Measurements from ENCODE around the gene CTDSP1.

Gene CTDSP1

GRCh38 chr2:218405746-218406208 is 6.1 kb downstream of the CTDSP1 start:
- peak; percentile 52 for DNase-seq (ENCODE audit: extremely low read depth, insufficient read length)
- Histone ChIP-seq H3K27me3 (replicated peaks; ENCODE audit: control insufficient read depth, insufficient read depth, low read length) (no peaks in the 10 kb centered on the region), H3K4me3 (replicated peaks; ENCODE audit: low read depth, low read length) (peak overlapping the region; percentile 61), H3K36me3 (ENCODE audit: control insufficient read depth, insufficient read depth, low read length) (peaks cover 11% of the 10 kb centered on the region)
- TF ChIP-seq CTCF (IDR thresholded peaks at IDR 0.05; ENCODE audit: insufficient read depth, low read length, poor library complexity, severe bottlenecking): no peak

- Histone ChIP-seq H3K27me3 (replicated peaks; ENCODE audit: control insufficient read depth, insufficient read depth, low read length) (no peaks in the 10 kb centered on the region), H3K4me3 (replicated peaks; ENCODE audit: low read depth, low read length) (peak overlapping the region; percentile 61), H3K36me3 (ENCODE audit: control insufficient read depth, insufficient read depth, low read length) (peaks cover 11% of the 10 kb centered on the region)
- TF ChIP-seq CTCF (IDR thresholded peaks at IDR 0.05; ENCODE audit: insufficient read depth, low read length, poor library complexity, severe bottlenecking): peak; percentile 86
- peak; percentile 95 for DNase-seq (ENCODE audit: extremely low read depth, insufficient read length)
Measured at GRCh38 chr2:218406209-218406948, 6.7 kb downstream of the CTDSP1 start.

- no peak for DNase-seq (ENCODE audit: extremely low read depth, insufficient read length)
- Histone ChIP-seq H3K36me3 (ENCODE audit: control insufficient read depth, insufficient read depth, low read length) (peaks cover 10% of the 10 kb centered on the region), H3K27me3 (replicated peaks; ENCODE audit: control insufficient read depth, insufficient read depth, low read length) (no peaks in the 10 kb centered on the region), H3K4me3 (replicated peaks; ENCODE audit: low read depth, low read length) (peak overlapping the region; percentile 47)
- no peak for TF ChIP-seq CTCF (IDR thresholded peaks at IDR 0.05; ENCODE audit: insufficient read depth, low read length, poor library complexity, severe bottlenecking)
Measured at GRCh38 chr2:218406949-218407618, 7.4 kb downstream of the CTDSP1 start.

- H3K27me3 ChIP-seq (replicated peaks; ENCODE audit: control insufficient read depth, insufficient read depth, low read length): no peaks in the 10 kb centered on the region
- DNase-seq (ENCODE audit: extremely low read depth, insufficient read length): no peak
- no peak overlapping the region for H3K4me3 ChIP-seq (replicated peaks; ENCODE audit: low read depth, low read length)
- TF ChIP-seq CTCF (IDR thresholded peaks at IDR 0.05; ENCODE audit: insufficient read depth, low read length, poor library complexity, severe bottlenecking): no peak
- H3K36me3 ChIP-seq (ENCODE audit: control insufficient read depth, insufficient read depth, low read length): peaks cover 7% of the 10 kb centered on the region
Measured at GRCh38 chr2:218407717-218408116, 8.0 kb downstream of the CTDSP1 start.

GRCh38 chr2:218418321-218418716 is 18.7 kb downstream of the CTDSP1 start:
- Histone ChIP-seq H3K36me3 (ENCODE audit: control insufficient read depth, insufficient read depth, low read length) (no peaks in the 10 kb centered on the region), H3K4me3 (replicated peaks; ENCODE audit: low read depth, low read length) (no peak overlapping the region), H3K27me3 (replicated peaks; ENCODE audit: control insufficient read depth, insufficient read depth, low read length) (no peaks in the 10 kb centered on the region)
- no peak for TF ChIP-seq CTCF (IDR thresholded peaks at IDR 0.05; ENCODE audit: insufficient read depth, low read length, poor library complexity, severe bottlenecking)
- no peak for DNase-seq (ENCODE audit: extremely low read depth, insufficient read length)

Data from GM06990 (cell line).